Suprapubic skin (tissue), 4 donors: ENCODE measurements around the gene COX7A2. TPM values are rescaled to one million over a fixed set of nuclear protein-coding genes. Genes with fewer than 3 reads are reported as not detected.

Experiments
- DNase-seq, 2 donors: peaks; one replicate each; pipeline ENCODE4 v3.0.0-alpha.2; 2019; ENCODE audit warnings: low spot score in 2 of 2
- H3K27ac ChIP-seq: fragments of 200-600 bp; sonication (generic); one replicate; pipeline ENCODE4 v1.5.1; 2019
- H3K27me3 ChIP-seq: fragments of 200-600 bp; sonication (generic); one replicate; pipeline ENCODE4 v1.5.1; 2019
- H3K36me3 ChIP-seq: fragments of 200-600 bp; sonication (generic); one replicate; pipeline ENCODE4 v1.5.1; 2019
- H3K4me1 ChIP-seq: fragments of 200-600 bp; sonication (generic); one replicate; pipeline ENCODE4 v1.5.1; 2019
- H3K4me3 ChIP-seq: fragments of 200-600 bp; sonication (generic); one replicate; pipeline ENCODE4 v1.5.1; 2019; ENCODE audit warnings: mild to moderate bottlenecking
- H3K9me3 ChIP-seq: fragments of 200-600 bp; sonication (generic); one replicate; pipeline ENCODE4 v1.5.1; 2019
- CTCF ChIP-seq, 2 donors: fragments of 200-600 bp in 1 of 2; fragments of 450-650 bp in 1 of 2; sonication (generic) in 1 of 2; IDR thresholded peaks; one replicate each; pipeline ENCODE4 v1.5.1; 2016 to 2019; ENCODE audit warnings: antibody characterized with exemption in 2 of 2, mild to moderate bottlenecking in 1 of 2, moderate library complexity in 1 of 2
- EP300 ChIP-seq: sonication (generic); formaldehyde crosslinking; IDR thresholded peaks from one replicate; pipeline ENCODE4 v1.6.1; 2017; ENCODE audit warnings: antibody characterized with exemption
- POLR2A ChIP-seq, 2 donors: fragments of 450-650 bp; IDR thresholded peaks; one replicate each; pipeline ENCODE4 v1.6.1; 2017; ENCODE audit warnings: antibody characterized with exemption in 2 of 2, mild to moderate bottlenecking in 2 of 2, moderate library complexity in 2 of 2
- POLR2AphosphoS5 ChIP-seq, 3 donors: sonication (generic); formaldehyde crosslinking; IDR thresholded peaks; one replicate each; pipeline ENCODE4 v1.6.1; 2017; ENCODE audit warnings: antibody characterized with exemption in 3 of 3
- WGBS: methylation state at CpG from one replicate; pipeline ENCODE4 v1.1.5; 2018; 5-methylcytosine and 5-hydroxymethylcytosine counted together
- total RNA-seq, 4 donors: library from RNA; depleted of rRNA; stranded (reverse); fragments of >200 nt; gene quantifications; one replicate each; pipeline ENCODE4 v1.1.0, GENCODE V29; 2016

The COX7A2 gene
- total RNA-seq, 4 donors from 2014 or later, result 110 to 303 (median 209) TPM

GRCh38 chr6:75220357-75220756 lies 23.2 kb downstream of the COX7A2 start:
- DNase-seq, result no peak

GRCh38 chr6:75219263-75219662 lies 24.3 kb downstream of the COX7A2 start:
- Histone ChIP-seq H3K36me3 (no peaks in the 10 kb centered on the region), H3K4me3 (no peak overlapping the region), H3K27me3 (no peaks in the 10 kb centered on the region), H3K9me3 (no peaks in the 10 kb centered on the region), H3K4me1 (peaks cover 3% of the 10 kb centered on the region), H3K27ac (no peak overlapping the region)
- WGBS, result 75% methylated on average over 3 of the region's 3 CpGs
- DNase-seq, result no peak
- TF ChIP-seq POLR2A (IDR thresholded peaks at IDR 0.05) (no peak), CTCF (IDR thresholded peaks at IDR 0.05) (no peak), POLR2AphosphoS5 (IDR thresholded peaks at IDR 0.05) (no peak), EP300 (no peak)

More at GRCh38 chr6:75220357-75220756, 23.2 kb downstream of the COX7A2 start:
- Histone ChIP-seq H3K4me3 (no peak overlapping the region), H3K36me3 (no peaks in the 10 kb centered on the region), H3K27ac (no peak overlapping the region), H3K9me3 (no peaks in the 10 kb centered on the region), H3K4me1 (peaks cover 3% of the 10 kb centered on the region), H3K27me3 (no peaks in the 10 kb centered on the region)
- WGBS, result 17% methylated on average over 1 of the region's 1 CpG
- no peak for TF ChIP-seq POLR2AphosphoS5 (IDR thresholded peaks at IDR 0.05)
- no peak for TF ChIP-seq EP300
- no peak for TF ChIP-seq CTCF (IDR thresholded peaks at IDR 0.05)
- TF ChIP-seq POLR2A (IDR thresholded peaks at IDR 0.05), result no peak

- no peaks in the 10 kb centered on the region for H3K27me3 ChIP-seq
- DNase-seq, result no peak
- H3K9me3 ChIP-seq, result no peaks in the 10 kb centered on the region
- TF ChIP-seq POLR2A (IDR thresholded peaks at IDR 0.05), result no peak
- no peak for TF ChIP-seq POLR2AphosphoS5 (IDR thresholded peaks at IDR 0.05)
- no peak for TF ChIP-seq CTCF (IDR thresholded peaks at IDR 0.05)
- no peak for TF ChIP-seq EP300
- no peaks in the 10 kb centered on the region for H3K36me3 ChIP-seq
- peaks cover 4% of the 10 kb centered on the region for H3K4me1 ChIP-seq
- no peak overlapping the region for H3K4me3 ChIP-seq
- no peak overlapping the region for H3K27ac ChIP-seq
- 18% methylated on average over 4 of the region's 4 CpGs for WGBS
Measured at GRCh38 chr6:75217193-75217592, 26.4 kb downstream of the COX7A2 start.

- TF ChIP-seq POLR2AphosphoS5 (IDR thresholded peaks at IDR 0.05) (no peak), CTCF (IDR thresholded peaks at IDR 0.05) (no peak), POLR2A (IDR thresholded peaks at IDR 0.05) (no peak), EP300 (no peak)
- H3K27me3 ChIP-seq, result no peaks in the 10 kb centered on the region
- no peak overlapping the region for H3K4me3 ChIP-seq
- H3K36me3 ChIP-seq, result no peaks in the 10 kb centered on the region
- DNase-seq, result no peak
- peaks cover 9% of the 10 kb centered on the region for H3K4me1 ChIP-seq
- H3K27ac ChIP-seq, result no peak overlapping the region
- H3K9me3 ChIP-seq, result no peaks in the 10 kb centered on the region
- WGBS, result 54% methylated on average over 4 of the region's 4 CpGs
Measured at GRCh38 chr6:75215291-75215690, 28.3 kb downstream of the COX7A2 start.

GRCh38 chr6:75213732-75214131 lies 29.9 kb downstream of the COX7A2 start:
- no peak for DNase-seq
- H3K4me1 ChIP-seq, result peaks cover 11% of the 10 kb centered on the region
- no peaks in the 10 kb centered on the region for H3K27me3 ChIP-seq
- H3K36me3 ChIP-seq, result no peaks in the 10 kb centered on the region
- WGBS, result 71% methylated on average over 2 of the region's 2 CpGs
- H3K4me3 ChIP-seq, result no peak overlapping the region
- H3K27ac ChIP-seq, result no peak overlapping the region
- TF ChIP-seq EP300 (no peak), POLR2A (IDR thresholded peaks at IDR 0.05) (no peak), CTCF (IDR thresholded peaks at IDR 0.05) (no peak), POLR2AphosphoS5 (IDR thresholded peaks at IDR 0.05) (no peak)
- no peaks in the 10 kb centered on the region for H3K9me3 ChIP-seq
